Stimulated activated naive CD4-positive, alpha-beta T cell (primary cell): ENCODE measurements around the gene COL4A2.

Source experiments
- DNase-seq, 6 experiments: peaks; one replicate each; lab custom pipeline; 2025; lab: John Stamatoyannopoulos, UW

The COL4A2 gene

DNA sequence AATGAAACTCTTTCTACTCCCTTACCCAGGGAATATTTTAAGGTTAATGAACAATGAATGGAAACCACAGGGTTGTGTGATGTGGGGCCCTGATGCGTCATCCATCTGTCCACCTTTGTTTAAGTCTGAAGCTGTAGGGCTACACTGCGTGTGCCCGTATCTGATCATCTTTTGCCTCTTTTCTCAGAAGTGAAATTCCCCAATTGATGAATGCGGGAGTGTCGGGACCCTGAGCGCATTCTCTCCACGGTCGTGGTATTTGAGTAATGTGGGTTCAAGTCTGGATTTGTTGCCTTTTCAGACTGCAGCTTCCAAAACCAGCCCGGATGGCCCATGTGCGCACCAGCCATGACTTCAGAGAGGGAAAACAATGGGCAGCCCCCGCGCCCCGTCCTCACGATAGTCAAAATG, 112.3 kb downstream of the COL4A2 start:
- DNase-seq, result no peak

DNA sequence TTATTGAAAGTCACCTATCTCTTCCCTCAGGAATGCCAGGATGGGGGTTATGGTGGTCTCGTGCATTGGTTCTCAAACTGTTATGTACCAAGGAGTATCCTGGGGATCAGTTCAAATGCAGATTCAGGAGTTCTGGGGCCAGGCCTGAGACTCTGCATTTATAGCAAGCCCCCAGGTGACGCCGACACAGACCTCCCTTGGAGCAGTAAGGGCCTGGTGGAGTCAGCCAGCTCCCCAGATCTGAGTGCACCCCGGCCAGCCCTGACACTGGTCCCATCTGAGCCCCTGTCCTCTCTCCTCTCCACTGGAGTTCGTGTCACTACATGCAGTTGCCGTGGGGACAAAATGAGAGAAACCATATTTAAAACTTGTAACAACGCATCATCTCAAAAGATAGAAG, 112.9 kb downstream of the COL4A2 start:
- no peak for DNase-seq

DNA sequence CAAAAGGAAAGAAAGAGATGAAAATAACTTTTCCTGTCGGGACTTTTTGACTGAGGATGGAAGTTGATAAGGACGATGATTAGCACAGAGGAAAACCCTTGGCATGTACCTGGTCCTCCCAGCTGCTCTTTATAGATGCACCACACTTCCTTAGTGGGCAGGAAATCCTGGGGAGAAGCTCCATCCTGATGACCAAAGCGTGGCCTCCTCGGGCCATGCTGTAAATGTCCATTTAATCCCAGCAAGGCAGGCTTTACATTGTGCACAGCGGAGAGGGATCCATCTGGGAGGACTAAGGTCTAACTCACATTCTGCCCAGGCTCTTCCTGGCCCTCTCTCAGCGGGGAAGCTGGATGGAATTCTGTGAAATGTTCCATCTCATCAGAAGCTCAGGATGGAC, 113.5 kb downstream of the COL4A2 start:
- no peak for DNase-seq

DNA sequence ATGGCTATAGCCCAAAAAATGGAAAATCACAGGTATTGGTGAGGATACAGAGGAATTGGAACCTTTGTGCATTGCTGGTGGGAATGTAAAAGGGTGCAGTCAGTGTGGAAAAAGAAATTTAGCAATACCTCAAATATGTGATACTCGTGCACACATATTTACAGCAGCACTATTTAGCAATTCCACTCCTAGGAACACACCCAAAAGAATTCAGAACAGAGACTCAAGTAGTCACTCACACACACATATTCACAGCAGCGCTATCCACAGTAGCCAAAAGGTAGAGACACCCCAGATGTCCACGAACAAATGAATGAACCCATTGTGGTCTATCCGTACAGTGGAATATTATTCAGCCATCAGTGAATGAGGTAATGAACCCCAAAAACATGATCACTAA, 114.0 kb downstream of the COL4A2 start:
- DNase-seq, result no peak

DNA sequence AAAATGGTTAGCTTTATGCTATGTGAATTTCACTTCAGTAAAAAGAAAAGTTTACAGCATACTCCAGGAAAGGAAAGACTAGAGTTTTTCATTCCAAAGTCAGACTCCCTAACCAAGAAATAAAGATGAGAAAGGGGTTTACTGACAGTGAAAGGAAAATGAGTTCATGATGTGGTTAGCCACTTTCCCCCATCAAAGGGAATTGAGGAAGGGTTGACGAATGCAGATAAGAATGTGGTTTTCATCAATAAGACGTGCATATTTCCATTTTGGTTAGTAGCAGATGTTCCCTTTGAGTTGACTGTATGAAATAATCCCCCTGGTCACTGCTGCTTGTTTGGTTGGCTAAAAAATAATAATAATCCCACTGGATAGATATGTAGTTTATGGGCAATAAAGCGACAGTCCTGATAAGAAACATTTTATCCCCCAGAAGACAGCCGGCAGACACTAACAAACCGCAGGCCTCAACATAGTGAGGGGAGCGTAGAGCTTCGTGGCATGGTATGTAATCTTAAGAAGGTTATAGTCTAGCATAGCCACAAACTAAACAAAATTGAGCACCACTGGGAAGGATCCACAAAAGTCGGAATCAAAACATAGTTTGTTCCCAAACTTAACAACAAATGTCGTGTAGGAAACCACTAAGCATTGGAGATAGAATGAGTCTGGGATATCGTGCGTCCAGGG, 114.8 kb downstream of the COL4A2 start:
- DNase-seq, result peak in 3 of 6 experiments; percentile 30 to 40 (median 36)

DNA sequence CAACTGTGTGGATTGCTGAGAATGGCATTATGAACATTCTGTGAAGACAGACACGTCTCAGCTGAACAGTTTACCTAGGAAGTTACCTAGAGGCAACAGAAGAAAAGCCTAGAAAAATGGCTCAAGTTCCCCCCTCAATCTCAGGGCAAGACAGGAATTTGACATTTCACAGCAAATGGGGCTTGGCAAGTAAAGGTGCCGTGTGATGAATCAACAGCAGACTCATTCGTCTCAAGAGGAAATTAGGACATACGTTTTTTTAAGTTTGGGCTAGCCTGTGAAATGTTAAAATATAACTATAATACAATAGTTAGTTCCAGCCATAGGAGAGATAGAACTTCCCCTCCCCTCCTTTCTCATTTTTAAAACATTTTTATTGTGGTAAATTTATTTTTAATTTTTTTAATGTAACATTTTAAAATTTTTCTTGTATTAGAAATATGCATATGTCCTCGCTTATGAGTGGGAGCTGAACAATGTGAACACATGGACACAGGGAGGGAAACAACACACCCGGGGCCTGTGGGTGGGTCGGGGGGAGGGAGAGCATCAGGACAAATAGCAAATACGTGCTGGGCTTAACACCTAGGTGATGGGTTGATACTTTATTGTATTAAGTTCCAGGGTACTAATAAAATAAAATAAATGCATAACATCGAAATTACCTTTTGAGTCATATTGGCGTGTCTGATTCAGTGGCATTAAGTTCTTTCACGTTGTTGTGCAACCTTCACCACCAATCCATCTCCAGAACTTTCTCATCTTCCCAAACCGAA, 116.0 kb downstream of the COL4A2 start:
- DNase-seq, result no peak

DNA sequence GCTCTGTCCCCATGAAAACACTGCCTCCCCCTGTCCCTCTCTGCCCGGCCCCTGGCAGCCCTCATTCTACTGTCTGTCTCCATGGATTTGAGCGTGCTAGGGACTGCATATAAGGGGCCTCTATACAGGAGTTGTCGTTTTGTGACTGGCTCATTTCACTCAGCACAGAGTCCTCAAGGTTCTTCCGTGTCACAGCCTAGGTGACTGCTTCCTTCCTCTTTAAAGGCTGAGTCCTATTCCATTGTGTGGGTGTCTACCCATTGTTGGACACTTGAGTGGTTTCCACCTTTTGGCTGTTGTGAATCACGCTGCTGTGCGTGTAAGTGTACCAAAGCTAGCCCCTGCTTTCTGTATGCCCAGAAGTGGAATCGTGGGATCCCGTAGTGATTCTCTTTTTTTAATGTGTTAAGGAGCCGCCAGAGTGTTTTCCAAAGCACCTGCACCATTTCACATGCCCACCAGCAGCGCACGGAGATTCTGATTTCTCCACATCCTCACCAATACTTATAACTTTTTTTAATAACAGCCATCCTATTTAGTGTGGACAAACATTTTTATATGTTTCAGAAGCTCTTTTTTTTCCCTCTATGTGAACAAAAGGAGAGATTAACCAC, 116.7 kb downstream of the COL4A2 start:
- no peak for DNase-seq

DNA sequence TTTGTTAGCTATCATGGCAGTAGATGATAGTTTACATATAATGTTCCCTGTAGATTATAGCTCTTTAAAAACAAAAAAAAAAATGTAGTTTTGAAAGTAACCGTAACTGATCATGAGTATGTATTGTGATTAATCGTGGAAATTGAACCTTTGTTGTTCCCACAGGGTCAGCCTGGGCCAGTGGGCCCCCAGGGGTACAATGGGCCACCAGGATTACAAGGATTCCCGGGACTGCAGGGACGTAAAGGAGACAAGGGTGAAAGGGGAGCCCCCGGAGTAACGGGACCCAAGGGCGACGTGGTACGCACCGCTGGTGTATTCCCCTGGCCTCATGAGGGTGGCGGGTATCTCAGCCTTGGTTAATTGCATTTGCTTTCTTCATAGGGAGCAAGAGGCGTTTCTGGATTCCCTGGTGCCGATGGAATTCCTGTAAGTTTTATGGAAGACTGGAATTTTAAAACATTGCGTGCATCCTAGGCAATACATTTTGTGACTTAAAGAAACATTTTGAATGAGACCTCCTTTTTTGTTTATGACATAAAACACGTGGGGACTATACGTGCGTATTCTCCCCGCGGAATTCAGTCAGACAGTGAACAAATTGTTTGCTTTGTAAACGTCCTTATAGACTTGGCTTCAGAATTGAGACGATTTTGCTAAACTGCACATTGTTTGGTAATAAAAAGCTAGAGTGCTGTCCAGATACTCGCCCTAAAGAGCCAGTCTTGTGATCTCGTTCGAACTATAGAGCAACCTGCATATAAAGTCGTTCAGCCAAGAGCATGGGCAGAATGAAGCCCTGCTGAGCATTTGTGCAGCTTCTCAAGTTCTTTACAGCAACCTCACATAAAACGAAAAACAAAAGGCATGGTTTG, 117.7 kb downstream of the COL4A2 start:
- no peak for DNase-seq

DNA sequence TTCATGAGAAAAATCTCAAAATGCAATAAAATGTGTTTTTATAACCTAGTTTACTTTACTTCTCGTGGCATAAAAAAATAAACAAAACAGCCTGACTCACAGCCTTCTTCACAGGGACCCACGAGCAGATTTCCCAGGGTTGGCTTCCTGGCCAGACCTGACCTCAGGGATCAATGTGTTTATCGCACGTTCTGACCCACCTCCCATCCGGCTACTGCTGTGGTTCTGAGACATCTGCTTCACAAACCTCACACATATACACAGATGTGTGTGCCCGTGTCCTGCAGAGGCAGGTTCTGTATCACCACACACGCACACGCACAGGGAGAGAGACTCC, 118.3 kb downstream of the COL4A2 start:
- no peak for DNase-seq

DNA sequence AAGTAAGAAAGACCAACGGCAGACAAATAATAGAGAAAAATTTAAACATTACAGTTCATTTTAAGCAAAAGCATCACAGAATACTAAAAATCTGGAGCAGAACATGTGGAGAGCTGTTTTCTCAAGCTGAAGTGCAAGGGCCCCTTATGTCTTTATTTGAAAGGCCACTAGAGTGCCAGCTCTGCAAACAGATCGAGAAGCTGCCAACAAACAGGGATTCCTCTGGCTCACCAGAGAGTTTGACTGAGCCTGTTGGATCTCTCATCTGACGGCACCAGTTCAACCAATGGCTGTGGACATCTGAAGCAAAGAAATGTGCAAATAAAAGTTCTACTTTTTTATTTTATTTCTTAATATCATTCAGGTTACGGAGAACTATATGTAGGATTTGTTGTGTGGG, 119.7 kb downstream of the COL4A2 start:
- DNase-seq, result no peak

DNA sequence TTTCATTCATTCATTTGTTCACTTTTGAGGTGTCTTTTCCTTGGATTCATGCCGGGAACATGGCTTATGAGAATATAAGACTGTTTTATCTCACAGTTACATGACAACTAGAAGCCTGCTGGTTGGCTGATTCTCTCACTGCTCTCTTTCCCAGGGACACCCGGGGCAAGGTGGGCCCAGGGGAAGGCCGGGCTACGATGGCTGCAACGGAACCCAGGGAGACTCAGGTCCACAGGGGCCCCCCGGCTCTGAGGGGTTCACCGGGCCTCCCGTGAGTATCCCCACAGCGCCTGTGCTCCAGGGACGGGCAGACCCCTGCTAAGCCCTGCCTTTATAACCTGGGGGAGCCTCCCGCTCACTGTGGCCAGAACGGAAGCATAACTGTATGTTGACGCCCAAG, 121.2 kb downstream of the COL4A2 start:
- DNase-seq, result no peak

DNA sequence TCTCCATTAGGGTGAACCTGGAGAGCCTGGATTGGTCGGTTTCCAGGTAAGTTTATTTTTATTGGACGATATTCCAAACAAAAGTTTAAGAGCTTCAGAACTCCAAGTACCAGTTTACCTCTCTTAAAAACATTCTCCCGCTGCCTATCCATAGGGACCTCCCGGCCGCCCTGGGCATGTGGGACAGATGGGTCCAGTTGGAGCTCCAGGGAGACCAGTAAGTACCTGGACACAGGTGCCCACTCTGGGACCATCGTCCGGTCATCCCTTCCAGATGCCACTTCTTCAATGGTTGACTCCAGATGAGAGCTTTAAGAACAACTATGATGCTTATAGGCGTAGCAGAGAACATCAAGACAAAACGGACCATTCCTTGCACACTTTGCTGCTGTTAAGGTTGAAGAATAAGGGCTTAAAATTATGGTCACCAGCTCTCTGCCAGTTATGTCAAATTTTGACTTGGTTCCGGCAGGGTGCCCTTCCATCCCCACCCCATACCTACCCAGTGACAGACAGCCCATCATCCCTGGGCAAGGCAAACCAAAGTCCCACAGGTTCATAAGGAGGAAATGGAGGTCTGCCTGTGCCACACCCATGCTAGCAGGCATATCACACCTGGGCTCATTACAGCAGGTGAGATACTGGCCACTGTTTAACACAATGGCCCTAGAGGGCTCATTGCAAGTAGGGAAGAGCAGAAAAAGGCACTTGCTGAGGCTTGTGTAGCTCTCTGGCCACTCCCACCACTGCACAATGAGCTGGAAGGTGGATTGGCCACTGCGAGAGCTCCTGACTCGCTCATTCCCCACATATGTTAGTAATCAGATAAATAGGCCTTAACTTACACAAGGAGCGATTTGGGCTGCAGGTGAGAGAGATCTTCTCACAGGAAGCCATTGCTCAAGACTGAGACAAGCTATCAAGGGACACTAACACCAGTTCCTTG, 123.6 kb downstream of the COL4A2 start:
- DNase-seq, result no peak

DNA sequence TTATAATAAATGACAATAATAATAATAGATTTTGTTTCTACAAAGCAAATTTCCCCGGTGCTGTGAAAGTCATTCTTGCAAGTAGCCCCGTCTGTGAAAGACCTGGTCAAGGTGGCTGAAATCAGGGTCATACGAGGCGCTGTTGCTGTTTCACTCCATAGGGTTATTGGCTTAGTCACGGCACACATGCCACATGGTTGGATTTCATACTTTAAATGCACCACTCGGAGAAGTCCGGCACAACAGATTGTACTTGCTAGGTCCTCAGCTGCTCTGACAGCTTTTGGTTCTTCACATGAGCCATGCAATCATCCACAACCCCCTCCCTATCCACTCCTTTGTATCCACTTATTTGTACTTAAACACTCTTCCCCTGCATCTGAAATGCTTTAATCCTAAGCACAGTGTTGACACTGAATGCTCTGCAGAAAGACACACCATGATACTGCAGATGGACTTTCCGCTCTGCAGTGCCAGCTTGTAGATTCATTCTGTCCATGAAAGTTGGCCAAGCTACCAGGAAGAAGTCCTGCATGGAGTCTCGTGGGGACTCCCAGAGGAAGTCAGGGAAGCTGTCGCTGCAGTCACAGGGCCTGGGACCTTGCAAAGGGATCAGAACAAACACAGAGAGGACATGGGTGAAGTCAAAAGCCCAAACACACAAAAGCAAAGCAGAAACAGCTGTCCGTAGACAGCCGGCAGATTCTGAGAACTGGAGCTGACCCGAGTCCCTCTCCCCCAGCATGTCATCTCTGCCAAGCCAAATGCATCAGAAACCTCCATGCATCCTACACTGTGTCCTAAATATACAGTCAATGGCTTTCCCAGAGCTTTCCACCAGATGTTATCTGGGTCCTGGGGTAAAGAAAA, 124.6 kb downstream of the COL4A2 start:
- DNase-seq, result no peak

DNA sequence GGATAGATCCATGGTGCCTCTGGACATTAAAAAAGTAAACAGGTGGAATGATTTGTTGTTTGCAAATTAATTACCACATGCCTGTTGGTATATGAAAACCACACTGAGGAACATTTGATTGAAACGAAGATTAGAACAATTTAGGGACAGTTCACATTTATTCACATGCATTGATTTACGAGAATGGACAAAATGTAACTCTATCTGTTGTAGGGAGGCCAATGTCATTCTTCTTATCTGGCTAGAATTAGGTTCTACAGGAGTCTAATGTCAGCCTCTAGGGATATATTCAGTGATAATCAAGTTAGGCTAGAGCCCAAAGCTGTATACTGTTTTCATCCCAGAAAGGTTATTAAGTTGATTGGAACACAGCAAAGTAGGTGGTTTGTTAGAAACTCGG, 125.4 kb downstream of the COL4A2 start:
- no peak for DNase-seq

DNA sequence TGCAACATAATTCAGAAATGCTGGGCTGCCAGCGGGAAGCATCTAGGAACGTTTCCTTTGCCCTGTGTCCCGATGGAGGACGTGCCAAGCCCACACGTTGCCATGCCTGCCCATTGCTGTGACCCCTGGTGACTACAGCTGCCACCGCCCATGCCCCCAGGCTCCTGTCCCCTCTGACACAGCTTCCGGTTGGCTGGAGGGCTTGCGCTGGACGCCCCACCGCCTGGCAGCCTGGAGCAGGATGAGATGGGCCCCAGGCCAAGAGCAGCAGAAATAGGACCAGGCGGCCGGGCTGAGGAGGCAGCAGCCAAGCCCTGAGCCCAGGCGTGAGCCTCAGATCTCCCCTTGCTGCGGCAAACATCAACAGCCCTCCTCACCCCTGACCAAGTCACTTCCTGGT, 125.9 kb downstream of the COL4A2 start:
- no peak for DNase-seq

DNA sequence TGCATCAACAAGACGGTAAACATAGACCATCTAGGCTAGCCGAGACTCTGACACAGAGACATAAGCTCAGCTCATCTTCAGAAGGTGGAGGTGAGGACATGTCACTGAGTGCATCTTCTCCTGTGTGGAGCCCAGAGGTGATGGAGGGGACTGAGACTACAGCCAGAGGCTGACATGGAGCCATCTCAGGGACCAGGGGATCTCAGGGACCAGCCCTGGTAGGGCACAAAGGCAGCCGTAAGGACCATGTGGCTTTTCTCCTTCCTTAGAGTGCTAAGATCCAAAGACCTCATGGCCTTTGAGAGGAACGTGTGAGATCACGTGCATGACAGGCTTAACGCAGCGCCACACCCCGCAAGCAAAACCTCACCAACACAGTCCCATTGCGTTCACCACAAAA, 127.5 kb downstream of the COL4A2 start:
- DNase-seq, result no peak

DNA sequence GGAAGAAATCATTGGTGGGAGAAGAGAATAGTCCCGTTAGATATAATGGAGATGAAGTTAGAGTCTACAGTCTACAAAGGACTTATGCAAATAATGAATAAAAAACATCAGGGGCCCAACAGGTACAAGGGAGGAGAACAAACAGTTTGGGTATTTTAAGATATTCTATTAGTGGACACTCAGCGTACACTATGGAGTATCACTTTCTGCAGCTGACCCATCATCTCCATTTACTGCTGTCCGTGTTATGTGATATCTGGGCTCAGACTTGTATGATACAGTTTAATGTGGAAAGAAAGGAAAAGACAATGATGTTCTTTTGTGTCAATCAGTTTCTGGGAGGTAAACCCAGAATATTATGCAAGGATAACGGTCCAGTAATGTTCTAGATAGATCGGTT, 128.2 kb downstream of the COL4A2 start:
- DNase-seq, result no peak

DNA sequence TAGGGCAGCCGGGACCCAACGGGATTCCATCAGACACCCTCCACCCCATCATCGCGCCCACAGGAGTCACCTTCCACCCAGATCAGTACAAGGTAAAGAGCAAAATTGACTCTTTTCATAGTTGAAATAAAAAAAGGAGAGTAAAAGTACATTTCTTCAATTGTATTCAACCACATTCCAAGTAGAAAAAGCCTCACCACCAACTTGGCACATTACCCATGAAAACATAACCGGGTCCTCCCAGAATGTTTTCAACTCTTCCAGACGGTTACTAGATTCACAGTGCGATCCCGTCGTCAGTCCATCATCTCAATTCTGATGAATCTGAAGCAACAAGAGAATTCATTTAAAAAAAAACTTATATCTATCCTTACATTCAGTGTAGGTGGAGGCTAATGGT, 129.2 kb downstream of the COL4A2 start:
- no peak for DNase-seq

DNA sequence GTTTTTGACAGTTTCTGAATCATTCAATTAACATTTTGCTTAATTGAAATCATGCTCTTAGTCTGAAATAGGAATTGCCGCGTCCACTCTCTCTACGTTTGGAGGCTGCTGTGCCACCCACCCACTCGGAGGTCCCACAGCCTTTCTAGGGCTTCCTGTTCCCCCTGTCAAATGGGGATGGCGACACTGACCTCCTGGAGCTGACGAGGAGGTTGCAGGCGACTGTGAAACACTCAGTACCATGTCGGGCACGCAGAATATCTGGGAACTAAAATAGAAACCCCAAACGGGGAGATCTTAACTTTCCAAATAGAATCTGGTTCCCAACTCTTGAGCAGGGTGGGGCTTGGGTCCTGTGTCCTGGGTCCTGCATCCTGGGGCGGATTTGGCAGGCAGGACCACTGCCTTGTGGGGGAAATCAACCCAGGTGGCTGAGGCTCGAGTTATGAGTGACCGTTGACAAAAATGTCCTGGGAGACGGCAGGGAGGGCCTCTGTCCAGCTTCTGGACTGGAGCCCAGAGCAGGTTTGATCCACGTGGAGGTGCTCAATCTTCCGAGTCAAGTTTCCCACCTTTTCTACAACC, 129.8 kb downstream of the COL4A2 start:
- no peak for DNase-seq

DNA sequence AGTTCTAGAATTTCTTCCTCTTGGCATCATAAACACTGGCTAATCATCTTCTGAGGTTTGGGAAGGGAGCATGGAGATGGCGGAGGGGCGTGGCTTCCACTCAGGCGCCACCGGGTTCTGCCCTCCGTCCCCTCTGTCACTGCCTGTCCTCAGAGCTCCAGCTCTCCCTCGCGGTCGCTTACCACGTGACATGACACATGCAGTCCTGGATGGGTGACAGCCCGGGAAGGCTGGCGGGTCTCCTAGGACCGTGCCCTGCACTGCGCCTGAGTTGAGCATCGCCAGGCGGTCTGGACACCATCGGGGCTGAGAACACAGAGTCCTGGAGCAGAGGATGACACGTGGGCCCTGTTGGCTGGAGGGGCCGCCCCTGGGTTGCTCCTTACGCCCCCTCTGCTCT, 131.1 kb downstream of the COL4A2 start:
- DNase-seq, result no peak
